GOT3 (cell line): Measurements from ENCODE around the gene RPS6KA2.
A peak's percentile ranks its signal among the peaks of the same experiment; 100 is the strongest.

Experiments used
- DNase-seq: peaks from one replicate; lab custom pipeline; 2025; ENCODE audit warnings: mixed read lengths; lab: John Stamatoyannopoulos, UW

The RPS6KA2 gene

GRCh38 chr6:166627033-166627874, at the start of gene RPS6KA2:
RPS6KA2 (minus strand) TSS chr6:166627251; CDS start chr6:166627019, 232 bp downstream.
- DNase-seq: peak; percentile 97

GRCh38 chr6:166676270-166676860, 49.3 kb upstream of the RPS6KA2 start:
- DNase-seq: no peak

- no peak for DNase-seq
Measured at GRCh38 chr6:166675736-166676135, 48.7 kb upstream of the RPS6KA2 start.

- no peak for DNase-seq
Measured at GRCh38 chr6:166673309-166673708, 46.3 kb upstream of the RPS6KA2 start.

- no peak for DNase-seq
Measured at GRCh38 chr6:166672624-166673206, 45.7 kb upstream of the RPS6KA2 start.

- DNase-seq: no peak
Measured at GRCh38 chr6:166672146-166672545, 45.1 kb upstream of the RPS6KA2 start.

GRCh38 chr6:166671434-166672081, 44.5 kb upstream of the RPS6KA2 start:
- no peak for DNase-seq

GRCh38 chr6:166670894-166671293, 43.8 kb upstream of the RPS6KA2 start:
- DNase-seq: no peak

- DNase-seq: no peak
Measured at GRCh38 chr6:166670013-166670412, 43.0 kb upstream of the RPS6KA2 start.

- DNase-seq: no peak
Measured at GRCh38 chr6:166667796-166668610, 41.0 kb upstream of the RPS6KA2 start.

GRCh38 chr6:166664135-166664534, 37.1 kb upstream of the RPS6KA2 start:
- no peak for DNase-seq

- DNase-seq: no peak
Measured at GRCh38 chr6:166663568-166663967, 36.5 kb upstream of the RPS6KA2 start.

- DNase-seq: no peak
Measured at GRCh38 chr6:166662690-166663089, 35.6 kb upstream of the RPS6KA2 start.

GRCh38 chr6:166661327-166662085, 34.5 kb upstream of the RPS6KA2 start:
- DNase-seq: no peak

- DNase-seq: no peak
Measured at GRCh38 chr6:166660157-166660688, 33.2 kb upstream of the RPS6KA2 start.

GRCh38 chr6:166659581-166659980, 32.5 kb upstream of the RPS6KA2 start:
- DNase-seq: no peak

GRCh38 chr6:166658792-166659150, 31.7 kb upstream of the RPS6KA2 start:
- DNase-seq: no peak

- no peak for DNase-seq
Measured at GRCh38 chr6:166658115-166658791, 31.2 kb upstream of the RPS6KA2 start.

GRCh38 chr6:166657531-166657930, 30.5 kb upstream of the RPS6KA2 start:
- no peak for DNase-seq
